OCI-M1 (cell line): ENCODE data around the gene FRMD4B.
"Not testable (repeated sequence)": the region's sequence is repeated elsewhere in the genome, so short reads cannot be mapped to it uniquely, and the experiment has no call there.

Source experiments
- DNase-seq: peaks from one replicate; lab custom pipeline; 2025; lab: John Stamatoyannopoulos, UW

Gene FRMD4B

DNA sequence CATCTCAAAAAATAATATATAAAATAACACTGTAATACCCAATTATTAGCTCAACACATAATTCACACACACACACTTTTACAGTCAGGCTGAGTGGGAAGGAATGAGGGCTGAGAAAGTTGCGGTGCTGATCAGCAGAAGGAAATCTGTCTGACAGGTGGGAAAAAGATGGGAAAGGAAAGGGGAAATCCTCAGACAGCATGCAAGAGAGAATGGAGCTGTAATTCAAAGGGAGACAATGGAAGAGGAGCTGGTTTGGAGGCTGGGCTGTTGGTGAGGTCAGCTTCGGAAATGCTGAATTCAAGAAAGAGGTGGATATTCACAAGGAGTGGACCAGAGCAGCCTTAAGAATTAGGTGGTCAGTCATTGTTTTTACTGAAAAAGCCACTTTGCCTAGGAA is 141.8 kb downstream of the FRMD4B start:
- DNase-seq: no peak

- no peak for DNase-seq
These were observed 144.1 kb downstream of the FRMD4B start for GRCh38 chr3:69241769-69242168.

DNA sequence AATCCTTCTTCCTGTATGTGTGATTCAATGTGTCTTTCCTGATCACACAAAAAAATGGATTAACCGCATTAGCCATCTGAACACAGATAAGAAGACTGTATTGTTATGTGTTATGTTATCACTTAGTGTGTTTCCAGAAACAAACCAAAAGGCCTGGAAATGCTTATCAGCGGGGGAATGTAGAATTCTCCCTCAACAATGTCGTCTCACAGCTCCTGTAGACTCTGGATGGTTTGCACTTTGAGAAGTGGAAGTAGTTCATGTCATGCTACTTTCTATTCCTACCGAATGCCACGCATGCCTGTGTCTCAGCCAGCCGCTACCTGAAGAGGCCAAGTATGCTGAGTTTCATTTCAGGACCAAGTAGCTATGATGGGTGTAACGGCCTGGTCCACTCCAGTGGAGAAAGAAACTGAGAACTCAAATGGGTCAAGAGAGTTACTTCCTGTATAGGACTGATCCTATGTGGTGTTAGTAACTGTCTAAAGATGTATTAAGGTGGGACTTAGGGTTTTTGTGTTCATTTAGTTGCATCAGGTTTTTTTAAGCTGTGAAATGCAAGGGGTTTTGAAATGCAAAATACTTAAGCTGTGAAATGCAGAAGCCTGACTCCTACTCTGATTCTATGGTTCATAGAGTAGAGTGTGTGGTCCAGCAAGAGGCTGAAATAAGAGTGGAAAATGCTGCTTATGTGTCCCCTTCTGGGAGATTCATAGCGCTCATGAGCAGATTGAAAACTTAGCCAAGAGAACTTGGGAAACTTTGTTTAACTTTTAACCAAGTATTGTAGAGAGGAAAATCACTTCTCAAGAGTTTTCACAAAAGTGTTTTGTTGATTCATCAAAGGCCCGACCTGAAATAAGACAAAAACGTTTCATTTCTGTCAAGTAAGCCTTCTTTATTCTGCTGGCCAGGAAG is 145.0 kb downstream of the FRMD4B start:
- no peak for DNase-seq

DNA sequence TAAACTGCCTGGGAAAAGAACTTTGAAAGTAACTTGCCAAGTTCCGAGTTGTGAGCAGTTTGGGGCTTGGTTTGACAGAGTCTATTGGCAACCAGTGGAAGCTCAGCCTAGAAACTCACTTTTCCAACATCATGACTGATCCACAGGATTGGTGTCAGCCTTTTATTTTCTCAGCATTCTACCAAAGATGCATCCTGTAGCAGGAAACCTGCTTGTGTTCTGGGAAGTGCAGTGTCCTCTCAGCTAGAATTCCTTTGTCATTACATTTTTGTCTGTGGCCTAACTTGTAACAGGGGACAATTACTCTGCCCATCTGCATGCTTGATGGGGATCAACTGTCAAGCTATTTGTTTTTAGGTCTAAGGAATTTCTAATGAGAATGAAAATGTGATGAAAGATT is 146.8 kb downstream of the FRMD4B start:
- no peak for DNase-seq

DNA sequence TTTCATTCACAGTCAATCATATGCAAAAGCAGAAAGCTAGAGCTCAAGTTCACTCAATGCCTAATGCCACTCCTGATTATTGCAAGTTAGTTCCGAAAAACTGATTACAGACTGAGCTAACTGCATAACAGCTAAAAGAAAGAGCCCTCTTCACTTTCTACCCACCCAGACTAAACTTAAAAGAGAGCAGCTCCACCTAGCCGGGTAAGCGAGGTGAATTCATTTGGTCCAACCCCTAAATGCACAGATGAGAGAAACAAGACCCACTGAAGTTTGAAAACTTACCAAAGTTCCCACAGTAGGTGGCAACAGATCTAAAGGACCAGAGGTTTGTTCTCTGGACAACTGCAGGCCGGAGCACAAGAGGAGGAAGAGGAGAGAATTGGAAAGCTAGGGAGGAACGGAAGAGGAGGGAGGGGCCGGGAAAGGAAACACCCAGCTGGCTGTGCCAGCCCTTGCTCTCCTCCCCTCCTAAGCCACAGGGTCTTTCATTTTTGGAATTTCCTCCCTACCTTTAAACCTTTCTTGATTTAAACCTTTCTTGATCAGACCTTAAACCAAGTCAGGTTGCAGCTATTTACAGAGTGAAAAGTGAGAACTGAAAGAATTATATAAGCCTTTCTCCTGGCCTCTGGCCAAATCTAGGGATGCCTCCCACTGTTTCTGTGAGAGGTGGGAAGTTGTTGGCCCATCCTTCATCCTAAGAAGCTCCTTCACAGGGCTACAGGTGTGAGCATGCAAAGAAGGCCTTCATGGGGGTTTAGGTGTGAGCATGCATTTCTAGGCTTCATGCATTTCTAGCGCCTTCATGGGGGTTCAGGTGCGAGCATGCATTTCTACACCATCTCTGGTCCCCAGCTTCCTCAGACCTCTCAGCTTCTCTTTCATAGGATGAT is 148.8 kb downstream of the FRMD4B start:
- peak; percentile 40 for DNase-seq

DNA sequence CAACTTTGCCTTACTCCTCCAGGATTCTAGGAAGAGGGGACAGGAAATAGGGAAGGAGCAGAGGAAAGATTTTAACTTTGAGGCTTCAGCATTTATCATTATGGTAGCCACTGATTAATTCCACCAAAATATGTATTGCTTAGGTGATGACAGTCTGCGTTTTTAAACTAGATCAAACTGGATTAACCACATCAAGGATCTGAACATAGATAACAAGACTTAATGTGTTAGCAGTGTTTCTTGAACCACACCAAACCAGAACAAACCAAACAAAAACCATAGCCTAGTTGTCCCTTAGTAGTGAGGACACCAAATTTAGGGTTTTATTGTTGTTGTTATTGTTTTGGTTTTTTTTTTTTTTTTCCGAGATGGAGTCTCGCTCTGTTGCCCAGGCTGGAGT is 150.0 kb downstream of the FRMD4B start:
- peak; percentile 29 for DNase-seq

DNA sequence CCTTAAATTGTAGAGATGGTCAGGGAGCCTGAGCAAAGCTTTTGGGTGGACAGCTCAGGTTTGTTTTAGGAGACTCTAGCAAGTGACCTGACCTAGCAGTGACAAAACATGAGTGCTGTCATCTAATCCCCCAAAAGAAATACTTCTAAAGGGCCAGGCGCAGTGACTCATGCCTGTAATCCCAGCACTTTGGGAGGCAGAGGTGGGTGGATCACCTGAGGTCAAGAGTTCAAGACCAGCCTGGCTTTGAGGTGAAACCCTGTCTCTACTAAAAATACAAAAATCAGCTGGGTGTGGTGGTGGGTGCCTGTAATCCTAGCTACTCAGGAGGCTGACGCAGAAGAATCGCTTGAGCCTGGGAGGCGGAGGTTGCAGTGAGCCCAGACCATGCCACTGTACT is 150.7 kb downstream of the FRMD4B start:
- DNase-seq: not testable (repeated sequence)

DNA sequence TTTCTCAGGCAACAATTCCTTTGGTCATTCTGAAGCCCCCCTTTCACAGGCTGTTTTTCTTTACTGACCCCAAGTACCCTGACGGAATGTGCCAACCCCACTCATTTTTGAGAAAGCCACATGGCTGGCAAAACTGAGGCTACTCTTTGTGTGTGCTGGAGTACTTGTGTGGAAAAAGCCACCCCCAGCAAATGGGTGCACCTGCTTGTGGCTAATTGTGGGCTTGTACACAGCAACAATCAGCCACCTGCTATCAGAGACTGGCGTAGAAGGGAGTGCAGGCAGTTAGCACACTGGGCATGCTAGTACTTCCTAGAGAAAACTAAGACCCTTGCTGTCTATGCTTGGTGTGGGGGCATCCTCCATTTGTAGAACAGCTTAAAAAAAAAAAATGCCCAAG is 153.4 kb downstream of the FRMD4B start:
- no peak for DNase-seq

GRCh38 chr3:69231929-69232440 is 153.9 kb downstream of the FRMD4B start:
- no peak for DNase-seq

DNA sequence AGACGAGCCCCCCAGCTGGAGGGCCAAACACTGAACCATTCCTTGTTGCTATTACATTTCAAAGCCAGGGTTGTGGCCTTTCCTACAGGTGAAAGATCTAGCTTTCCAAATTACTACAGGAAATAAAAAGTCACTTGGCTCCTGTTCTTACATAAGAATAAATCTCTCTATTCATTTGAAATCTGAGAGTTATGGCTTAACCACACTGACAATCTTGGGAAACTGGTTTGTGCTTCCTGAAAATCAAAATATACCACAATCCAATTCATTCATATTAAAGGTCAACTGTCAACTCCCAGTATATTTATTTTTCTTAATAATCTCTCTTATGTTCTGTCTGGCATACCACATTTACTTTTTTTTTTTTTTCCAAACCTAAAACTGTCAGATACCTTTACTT is 159.8 kb downstream of the FRMD4B start:
- no peak for DNase-seq

GRCh38 chr3:69219101-69219708 is 166.7 kb downstream of the FRMD4B start:
- no peak for DNase-seq

- DNase-seq: no peak
These were observed 167.8 kb downstream of the FRMD4B start for GRCh38 chr3:69218079-69218478.

DNA sequence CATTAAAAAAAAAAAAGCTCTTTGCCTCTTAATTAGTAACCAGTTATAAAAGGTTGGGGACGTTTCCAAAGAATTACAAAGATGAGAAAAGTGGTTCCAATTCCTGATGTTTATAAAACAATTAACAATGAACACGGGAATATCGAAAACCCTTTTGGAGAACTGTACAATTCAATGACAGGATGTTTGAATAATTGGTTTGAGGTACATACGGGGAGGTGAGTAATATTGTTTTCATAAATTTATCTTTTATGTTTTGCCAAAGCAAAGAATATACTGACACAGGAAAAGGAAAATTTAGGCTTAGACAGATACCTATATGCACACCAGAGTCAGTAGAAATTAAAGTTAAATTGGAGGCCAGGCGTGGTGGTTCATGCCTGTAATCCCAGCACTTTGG is 168.9 kb downstream of the FRMD4B start:
- DNase-seq: no peak

- DNase-seq: no peak
These were observed 171.6 kb downstream of the FRMD4B start for GRCh38 chr3:69214241-69214640.

GRCh38 chr3:69212411-69213160 is 173.3 kb downstream of the FRMD4B start:
- DNase-seq: peak; percentile 90

DNA sequence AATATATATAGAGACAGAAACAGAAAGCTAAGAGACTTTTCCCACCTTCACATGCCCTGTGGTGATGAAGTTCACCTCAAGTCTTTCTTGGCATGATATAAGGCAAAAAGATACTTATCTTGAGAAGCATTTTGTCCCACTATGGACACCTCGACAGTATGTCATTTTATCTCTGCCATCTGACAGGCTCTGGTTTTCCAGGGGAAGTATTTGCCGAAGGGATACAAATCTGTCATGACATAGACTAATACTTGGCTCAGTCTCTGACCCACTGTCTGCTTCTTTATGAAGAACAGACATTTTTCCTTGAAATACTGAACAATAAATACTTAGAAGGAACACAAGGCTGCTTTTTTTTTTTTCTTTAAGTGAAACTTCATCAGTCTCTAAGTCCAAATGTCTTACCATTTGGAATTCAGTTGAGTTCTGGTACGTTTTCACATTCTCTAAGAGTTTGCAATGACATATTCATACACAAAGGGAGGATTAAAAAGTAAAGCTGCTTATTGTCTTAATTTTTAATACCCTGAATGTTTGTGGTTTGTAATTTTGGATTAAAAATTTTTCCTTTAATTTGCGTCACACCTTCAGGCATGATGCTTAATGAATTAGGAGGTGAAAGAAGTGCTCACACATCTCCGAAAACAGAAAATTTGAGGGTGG is 175.7 kb downstream of the FRMD4B start:
- no peak for DNase-seq

- DNase-seq: peak; percentile 60
These were observed 176.5 kb downstream of the FRMD4B start for GRCh38 chr3:69209413-69209812.

- DNase-seq: no peak
These were observed 178.9 kb downstream of the FRMD4B start for GRCh38 chr3:69207031-69207430.

DNA sequence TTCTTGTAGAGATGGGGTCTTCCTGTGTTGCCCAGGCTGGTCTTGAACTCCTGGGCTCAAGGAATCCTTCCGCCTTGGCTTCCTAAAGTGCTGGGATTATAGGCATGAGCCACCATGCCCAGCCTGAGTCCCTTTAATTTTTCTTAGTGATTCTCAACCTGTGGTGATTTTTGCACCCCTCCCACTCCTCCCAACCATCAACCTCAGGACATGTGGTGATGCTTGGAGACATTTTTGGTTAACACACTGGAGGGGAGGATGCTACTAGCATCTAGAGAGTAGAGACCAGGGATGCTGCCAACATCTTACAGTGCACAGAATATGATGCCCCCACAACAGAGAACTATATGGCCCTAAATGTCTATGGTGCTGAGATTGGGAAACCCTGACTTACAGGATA is 180.5 kb downstream of the FRMD4B start:
- DNase-seq: no peak

GRCh38 chr3:69204315-69204957 is 181.5 kb downstream of the FRMD4B start:
- no peak for DNase-seq
